Common myeloid progenitor, CD34-positive (primary cell): Measurements from ENCODE around the gene HACD4.

Source experiments
- CTCF ChIA-PET: fragments of 350-600 bp; sonication (Branson Sonifier 250); formaldehyde crosslinking; loops from one replicate; lab custom pipeline; 2021; ENCODE audit warnings: antibody characterized with exemption; lab: Charles Lee
- POLR2A ChIA-PET: fragments of 350-600 bp; sonication (Branson Sonifier 250); formaldehyde crosslinking; loops from one replicate; lab custom pipeline; 2021; ENCODE audit warnings: antibody characterized with exemption; lab: Charles Lee
- DNase-seq, 3 donors: peaks; one replicate each; pipeline versions ENCODE4 v3.0.0 to v3.0.0-alpha.2; 2013
- H3K27ac ChIP-seq, 2 experiments: 1 replicate in 1 of 2; 2 replicates in 1 of 2; pipeline ENCODE4 v1.7.0; 2013; ENCODE audit warnings: inconsistent platforms in 2 of 2, low read length in 2 of 2, mild to moderate bottlenecking in 2 of 2, low read depth in 1 of 2, moderate library complexity in 1 of 2; ENCODE audit not compliant: severe bottlenecking in 2 of 2, insufficient read depth in 1 of 2, poor library complexity in 1 of 2
- H3K27me3 ChIP-seq, 5 experiments: replicated peaks in 2 of 5; 1 replicate in 3 of 5; 2 replicates in 2 of 5; pipeline versions ENCODE4 v1.6.1 to v1.7.0; 2013; ENCODE audit warnings: low read length in 4 of 5, mild to moderate bottlenecking in 2 of 5, moderate library complexity in 2 of 5, inconsistent platforms in 1 of 5; ENCODE audit not compliant: insufficient read depth in 5 of 5, control insufficient read depth in 4 of 5
- H3K36me3 ChIP-seq, 4 experiments: 1 replicate in 2 of 4; 2 replicates in 2 of 4; pipeline versions ENCODE4 v1.6.1 to v1.7.0; 2013; ENCODE audit warnings: low read length in 3 of 4, control low read depth in 1 of 4, mild to moderate bottlenecking in 1 of 4; ENCODE audit not compliant: control insufficient read depth in 4 of 4, insufficient read depth in 4 of 4
- H3K4me1 ChIP-seq, 4 experiments: 1 replicate in 3 of 4; 2 replicates in 1 of 4; pipeline versions ENCODE4 v1.6.1 to v1.7.1; 2013; ENCODE audit warnings: low read length in 3 of 4, mild to moderate bottlenecking in 3 of 4, control low read depth in 1 of 4, inconsistent platforms in 1 of 4, moderate library complexity in 1 of 4; ENCODE audit not compliant: control insufficient read depth in 4 of 4, insufficient read depth in 4 of 4; ENCODE audit errors: control extremely low read depth in 1 of 4
- H3K4me3 ChIP-seq, 7 experiments: 1 replicate in 4 of 7; 2 replicates in 3 of 7; pipeline versions ENCODE4 v1.5.1 to v1.7.0; 2013; ENCODE audit warnings: mild to moderate bottlenecking in 7 of 7, low read length in 6 of 7, moderate library complexity in 6 of 7, inconsistent platforms in 2 of 7, low read depth in 2 of 7, control low read depth in 1 of 7; ENCODE audit not compliant: insufficient read depth in 4 of 7, control insufficient read depth in 1 of 7; ENCODE audit errors: extremely low read depth in 1 of 7
- H3K9me3 ChIP-seq, 5 experiments: 1 replicate in 4 of 5; 2 replicates in 1 of 5; pipeline versions ENCODE4 v1.6.1 to v1.7.1; 2013; ENCODE audit warnings: low read length in 4 of 5, mild to moderate bottlenecking in 2 of 5, inconsistent platforms in 1 of 5, low read depth in 1 of 5, moderate library complexity in 1 of 5; ENCODE audit not compliant: control insufficient read depth in 4 of 5, insufficient read depth in 2 of 5; ENCODE audit errors: control extremely low read depth in 1 of 5
- whole genome bisulfite sequencing: methylation state at CpG from one replicate; pipeline ENCODE4 v1.1.5; 2013; ENCODE audit not compliant: insufficient coverage; 5-methylcytosine and 5-hydroxymethylcytosine counted together

The HACD4 gene

DNA sequence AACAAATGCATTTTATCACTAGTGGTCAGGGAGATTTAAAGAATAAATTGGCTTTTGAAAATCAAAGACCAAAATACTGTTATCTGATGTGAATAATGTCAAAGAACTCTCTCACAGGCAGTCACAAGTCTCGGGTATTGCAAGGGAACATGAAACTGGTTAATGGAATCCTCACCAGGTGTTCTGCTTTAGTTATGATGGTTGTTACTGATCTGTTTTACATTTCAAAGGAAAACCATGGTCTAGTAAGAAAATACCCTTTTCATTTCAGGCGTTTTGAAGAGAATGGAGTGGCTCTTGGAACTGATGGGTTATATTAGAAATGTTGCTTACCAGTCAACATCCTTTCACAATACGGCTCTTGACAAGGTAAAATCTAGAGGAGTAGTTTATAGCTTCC is 43.4 kb downstream of the HACD4 start:
- H3K4me1 ChIP-seq = peaks cover 2 to 22% (median 8%) of the 10 kb centered on the region in 4 experiments
- DNase-seq = no peak
- ChIA-PET POLR2A (no interaction called here), CTCF (no interaction called here)
- peaks cover 0 to 42% (median 11%) of the 10 kb centered on the region in 4 experiments for H3K36me3 ChIP-seq
- no peak overlapping the region for H3K27ac ChIP-seq
- H3K27me3 ChIP-seq = no peaks in the 10 kb centered on the region
- H3K9me3 ChIP-seq = peaks cover 0 to 2% (median 0%) of the 10 kb centered on the region in 5 experiments
- 90% methylated on average over 2 of the region's 3 CpGs for WGBS
- no peak overlapping the region for H3K4me3 ChIP-seq

DNA sequence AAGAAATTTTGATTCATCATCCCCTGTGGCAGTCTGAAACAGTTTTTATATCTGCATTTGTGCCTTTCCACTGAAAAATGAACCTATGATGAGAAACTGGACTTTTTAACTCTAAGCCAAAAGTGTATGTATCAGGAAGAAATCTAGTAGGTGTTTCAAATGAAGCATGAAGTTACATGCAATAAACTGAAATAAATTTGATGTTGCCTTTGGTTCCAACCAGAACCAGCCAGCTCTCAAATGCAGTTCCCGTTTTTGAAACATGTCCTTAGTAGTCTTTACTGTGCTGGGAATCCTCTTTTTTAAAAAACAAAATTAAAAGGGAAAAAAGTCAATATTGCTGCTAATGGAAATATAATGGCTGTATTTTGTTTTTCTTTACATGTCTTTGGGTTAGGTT is 43.9 kb downstream of the HACD4 start:
- WGBS = 86% methylated on average over 1 of the region's 1 CpG
- DNase-seq = no peak
- POLR2A ChIA-PET = no interaction called here
- Histone ChIP-seq H3K9me3 (peaks cover 0 to 2% (median 0%) of the 10 kb centered on the region in 5 experiments), H3K27me3 (no peaks in the 10 kb centered on the region), H3K4me1 (peaks cover 2 to 22% (median 8%) of the 10 kb centered on the region in 4 experiments), H3K36me3 (peaks cover 4 to 45% (median 13%) of the 10 kb centered on the region in 4 experiments), H3K4me3 (no peak overlapping the region), H3K27ac (no peak overlapping the region)
- CTCF ChIA-PET = no interaction called here

DNA sequence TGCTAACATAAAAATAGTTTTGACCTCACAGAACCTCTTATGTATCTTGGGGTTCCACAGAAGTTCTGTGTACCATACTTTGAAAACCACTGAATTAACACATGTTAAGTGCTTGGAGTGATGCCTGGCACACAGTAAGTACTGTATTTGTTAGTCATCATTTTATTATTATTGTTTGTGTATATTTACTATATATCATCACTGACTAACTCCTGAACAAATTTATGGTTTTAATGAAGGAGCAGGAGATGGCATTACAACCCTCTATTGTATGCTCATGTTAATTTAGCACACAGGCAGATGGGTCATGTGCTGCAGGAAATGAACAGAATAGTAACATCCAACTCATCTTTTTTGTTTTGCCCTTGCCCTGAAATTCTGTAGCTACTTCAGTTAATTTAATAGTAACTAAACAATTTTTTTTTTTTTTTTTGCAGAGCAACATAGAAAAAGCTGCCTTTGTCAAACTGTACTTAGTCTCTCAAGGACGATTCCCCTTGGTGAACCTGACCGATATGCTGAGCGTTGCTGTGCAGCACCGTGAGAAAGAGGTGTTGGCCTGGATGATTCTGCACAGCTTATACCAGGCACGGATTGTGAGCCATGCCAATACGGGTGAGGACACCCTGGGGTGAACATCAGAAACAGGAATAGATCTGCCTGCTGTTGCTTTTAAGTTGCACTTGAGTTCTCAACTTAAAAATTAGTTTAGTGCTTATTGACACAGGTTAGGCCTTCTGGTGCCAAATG is 45.4 kb downstream of the HACD4 start:
- no peaks in the 10 kb centered on the region for H3K27me3 ChIP-seq
- ChIA-PET POLR2A (no interaction called here), CTCF (interaction anchor here (0.6 to 1.5 kb wide), 3 partner anchors 8 to 41 kb away, joined by 3 to 4 read pairs (median 3); no protein-coding TSS in a partner anchor)
- peaks cover 0 to 2% (median 0%) of the 10 kb centered on the region in 5 experiments for H3K9me3 ChIP-seq
- peaks cover 6 to 44% (median 14%) of the 10 kb centered on the region in 4 experiments for H3K36me3 ChIP-seq
- DNase-seq = no peak
- peaks cover 2 to 24% (median 9%) of the 10 kb centered on the region in 4 experiments for H3K4me1 ChIP-seq
- no peak overlapping the region for H3K27ac ChIP-seq
- no peak overlapping the region for H3K4me3 ChIP-seq
- 100% methylated on average over 4 of the region's 6 CpGs for WGBS

DNA sequence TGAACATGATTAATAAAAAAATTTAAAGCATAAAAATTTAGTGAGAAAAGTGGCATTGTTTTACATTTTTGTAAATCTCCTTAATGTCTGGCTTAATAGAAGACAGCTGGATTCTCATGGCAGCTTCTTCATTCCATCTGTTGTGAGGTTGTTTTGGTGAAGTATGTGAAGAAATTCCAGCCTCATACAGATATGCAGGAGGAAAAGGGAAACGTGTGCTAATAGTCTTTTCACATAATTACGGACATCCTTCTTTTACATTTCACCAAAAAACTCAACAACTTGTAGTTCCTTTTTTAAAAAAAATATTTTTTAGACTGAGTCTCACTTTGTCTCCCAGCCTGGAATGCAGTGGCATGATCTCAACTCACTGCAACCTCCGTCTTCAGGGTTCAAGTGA is 46.9 kb downstream of the HACD4 start:
- Histone ChIP-seq H3K27ac (no peak overlapping the region), H3K27me3 (no peaks in the 10 kb centered on the region), H3K4me1 (peaks cover 0 to 19% (median 4%) of the 10 kb centered on the region in 4 experiments), H3K36me3 (peaks cover 6 to 34% (median 11%) of the 10 kb centered on the region in 4 experiments), H3K4me3 (no peak overlapping the region), H3K9me3 (no peaks in the 10 kb centered on the region)
- ChIA-PET CTCF (interaction anchor here (1.0 kb wide), 1 partner anchor 127 kb away, joined by 5 read pairs; no protein-coding TSS in a partner anchor), POLR2A (no interaction called here)
- 100% methylated on average over 1 of the region's 3 CpGs for WGBS
- DNase-seq = no peak

DNA sequence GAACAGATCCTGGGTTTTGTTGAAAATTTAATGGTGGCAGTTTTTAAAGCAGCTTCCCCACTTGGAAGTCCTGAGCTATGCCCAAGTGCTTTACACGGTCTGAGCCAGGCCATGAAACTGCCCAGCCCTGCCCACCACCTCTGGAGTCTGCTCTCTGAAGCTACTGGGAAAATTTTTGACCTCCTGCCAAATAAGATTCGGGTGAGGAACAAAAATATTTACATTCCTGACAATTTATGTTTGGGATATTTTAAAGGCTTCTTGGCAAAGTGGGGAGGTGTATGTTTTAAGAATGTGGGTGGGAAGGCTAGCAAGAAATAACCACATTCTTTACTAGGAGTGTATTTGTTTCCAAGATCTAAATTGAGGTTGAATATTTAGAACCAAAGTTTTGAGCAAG is 50.0 kb downstream of the HACD4 start:
- no peak for DNase-seq
- peak overlapping the region in 1 of 7 experiments; percentile 23 for H3K4me3 ChIP-seq
- peaks cover 10 to 29% (median 14%) of the 10 kb centered on the region in 4 experiments for H3K36me3 ChIP-seq
- WGBS = 88% methylated on average over 1 of the region's 2 CpGs
- no peak overlapping the region for H3K27ac ChIP-seq
- peaks cover 0 to 19% (median 4%) of the 10 kb centered on the region in 4 experiments for H3K4me1 ChIP-seq
- ChIA-PET CTCF (interaction anchor here (1.1 to 1.3 kb wide), 2 partner anchors 10 to 31 kb away, joined by 3 read pairs; no protein-coding TSS in a partner anchor), POLR2A (no interaction called here)
- no peaks in the 10 kb centered on the region for H3K27me3 ChIP-seq
- no peaks in the 10 kb centered on the region for H3K9me3 ChIP-seq

DNA sequence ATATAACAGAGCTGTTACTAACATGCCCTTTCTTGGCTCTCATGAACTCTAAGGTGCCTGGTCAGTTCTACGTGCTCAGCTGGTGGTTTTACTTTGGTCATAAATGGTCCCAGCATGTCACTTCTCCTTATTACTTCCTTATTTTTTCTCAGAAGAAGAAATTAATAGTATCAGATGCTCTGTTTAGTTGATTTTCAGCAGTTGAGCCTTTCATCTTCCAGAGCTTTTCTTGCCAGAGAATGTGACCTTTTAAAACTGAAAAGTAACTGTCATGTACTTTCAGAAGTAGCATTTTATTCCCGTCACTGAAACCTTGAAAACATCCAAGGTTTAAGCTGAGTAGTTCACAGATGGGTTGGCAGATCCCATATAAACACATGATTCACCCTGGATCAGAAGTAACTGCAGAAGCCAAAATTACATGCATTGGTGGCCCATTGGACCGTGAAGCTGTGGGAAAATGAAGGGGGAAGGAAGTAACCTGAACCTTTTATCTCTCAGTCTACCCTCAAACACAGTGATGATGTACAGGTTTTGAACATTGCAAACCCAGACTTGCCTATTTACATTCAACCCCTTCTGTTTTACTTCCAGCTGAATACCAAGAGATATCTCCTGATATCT is 50.5 kb downstream of the HACD4 start:
- POLR2A ChIA-PET = no interaction called here

More for the DNA sequence above, 50.5 kb downstream of the HACD4 start:
- DNase-seq = peak in 2 of 3 donors; percentile 46 to 65
- Histone ChIP-seq H3K9me3 (peaks cover 0 to 4% (median 0%) of the 10 kb centered on the region in 5 experiments), H3K36me3 (peaks cover 6 to 27% (median 16%) of the 10 kb centered on the region in 4 experiments), H3K4me1 (peaks cover 0 to 19% (median 4%) of the 10 kb centered on the region in 4 experiments), H3K4me3 (peak overlapping the region in 1 of 7 experiments; percentile 23), H3K27ac (no peak overlapping the region), H3K27me3 (no peaks in the 10 kb centered on the region)
- CTCF ChIA-PET = interaction anchor here (1.1 to 1.3 kb wide), 2 partner anchors 10 to 32 kb away, joined by 3 read pairs; no protein-coding TSS in a partner anchor
- WGBS = 80% methylated on average over 1 of the region's 3 CpGs
